HG03064 (cell line): ENCODE measurements around the gene PSPN.

Experiments used
- ATAC-seq: cut with Tn5 transposase; IDR thresholded peaks from one replicate; pipeline ENCODE4 v1.9.1; 2021; ENCODE audit warnings: low read depth; ENCODE audit not compliant: unreplicated experiment

PSPN gene, protein sequence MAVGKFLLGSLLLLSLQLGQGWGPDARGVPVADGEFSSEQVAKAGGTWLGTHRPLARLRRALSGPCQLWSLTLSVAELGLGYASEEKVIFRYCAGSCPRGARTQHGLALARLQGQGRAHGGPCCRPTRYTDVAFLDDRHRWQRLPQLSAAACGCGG

GRCh38 chr19:6375411-6376010, at the start of gene PSPN:
Gene PSPN, minus strand, starts transcription at chr19:6375933. Its CDS starts 84 bp downstream, at chr19:6375849.
- no peak for ATAC-seq

DNA sequence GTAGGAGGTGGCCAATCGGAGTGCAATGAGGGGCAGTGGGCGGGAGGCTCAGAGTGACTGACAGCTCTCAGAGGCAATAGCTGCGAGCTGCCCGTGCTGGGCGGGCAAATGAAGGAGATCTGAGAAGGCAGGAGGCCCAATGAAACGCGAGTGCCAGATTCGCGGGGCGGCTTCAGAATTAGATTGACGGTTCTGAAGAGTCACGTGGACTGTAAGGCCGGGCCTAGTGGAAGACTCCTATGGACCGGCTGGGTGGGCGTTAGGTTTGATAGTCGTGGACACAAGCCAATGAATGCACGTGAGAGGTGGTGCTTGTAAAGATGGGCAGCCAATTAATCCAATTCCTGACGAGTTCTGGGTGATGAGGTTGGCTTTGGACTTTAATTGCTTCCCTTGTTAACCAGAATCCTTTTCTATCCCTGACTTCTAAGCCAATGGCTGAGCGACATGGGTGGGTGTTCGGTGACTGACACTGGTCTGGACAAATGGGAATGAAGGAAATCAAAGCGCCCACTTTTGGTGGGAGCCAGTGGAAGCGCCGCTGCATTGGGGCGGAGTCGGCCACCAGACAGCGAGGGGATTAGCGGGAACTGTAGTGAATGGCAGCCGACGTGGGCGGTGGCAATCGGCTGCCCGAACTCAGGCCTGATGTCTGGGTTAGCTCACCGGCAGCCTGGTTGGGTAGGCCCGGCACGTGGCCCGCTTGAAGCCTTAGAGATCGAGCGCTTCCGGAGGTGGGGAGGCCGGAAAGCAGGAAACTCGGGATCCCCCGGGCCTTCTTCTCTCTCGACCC, 49.4 kb upstream of the PSPN start:
- ATAC-seq = peak; percentile 88

- no peak for ATAC-seq
These were observed 48.6 kb upstream of the PSPN start, which contains the start of gene KHSRP for GRCh38 chr19:6424195-6424938. Gene KHSRP, minus strand, starts transcription at chr19:6424811. Its CDS starts 110 bp downstream, at chr19:6424701.

- ATAC-seq = no peak
These were observed 47.9 kb upstream of the PSPN start for GRCh38 chr19:6423499-6424194.

DNA sequence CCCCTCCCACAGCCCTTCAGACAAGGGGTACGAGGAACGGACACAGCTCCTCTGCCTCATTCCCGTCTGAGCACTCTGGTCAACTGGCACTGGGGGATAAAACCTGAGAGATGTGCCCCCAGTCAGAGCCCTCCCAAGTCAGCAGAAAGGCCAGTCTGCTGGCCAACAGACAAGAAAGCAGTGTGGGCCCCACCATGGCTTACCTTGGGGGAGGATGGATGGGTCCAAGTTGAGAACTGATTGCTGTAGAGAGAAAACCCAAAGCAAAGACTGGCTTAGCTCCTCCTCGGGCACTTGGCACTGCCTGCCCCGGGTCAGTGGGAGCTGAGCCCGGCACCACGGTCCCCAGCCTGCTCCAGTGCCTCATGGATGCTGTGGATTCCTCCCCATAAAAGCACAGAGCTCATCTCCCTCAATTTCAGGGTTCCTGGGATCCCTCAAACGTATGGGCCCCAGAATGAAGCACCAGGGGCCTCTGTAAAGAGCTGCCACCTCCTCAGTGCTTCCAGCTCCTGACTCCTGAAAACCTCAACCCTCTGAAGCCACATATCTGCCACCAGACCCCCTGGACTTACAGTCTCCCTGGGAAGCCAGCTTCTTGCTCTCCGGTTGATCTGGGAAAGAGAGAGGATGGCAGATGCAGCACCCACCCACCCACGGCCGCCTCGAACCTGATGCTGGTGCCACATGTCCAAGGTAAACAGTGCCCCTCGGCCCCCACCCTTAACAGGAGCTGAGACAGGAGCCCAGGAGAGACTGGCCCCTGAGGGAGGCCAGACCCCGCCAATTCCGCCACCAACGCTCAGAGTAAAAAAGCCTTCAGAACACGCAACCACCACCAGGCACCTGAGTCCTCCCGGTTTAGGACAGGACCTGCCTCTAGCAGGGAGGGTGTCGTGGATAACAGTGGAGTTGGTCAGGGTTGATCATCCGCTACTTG, 45.6 kb upstream of the PSPN start:
- ATAC-seq = no peak

DNA sequence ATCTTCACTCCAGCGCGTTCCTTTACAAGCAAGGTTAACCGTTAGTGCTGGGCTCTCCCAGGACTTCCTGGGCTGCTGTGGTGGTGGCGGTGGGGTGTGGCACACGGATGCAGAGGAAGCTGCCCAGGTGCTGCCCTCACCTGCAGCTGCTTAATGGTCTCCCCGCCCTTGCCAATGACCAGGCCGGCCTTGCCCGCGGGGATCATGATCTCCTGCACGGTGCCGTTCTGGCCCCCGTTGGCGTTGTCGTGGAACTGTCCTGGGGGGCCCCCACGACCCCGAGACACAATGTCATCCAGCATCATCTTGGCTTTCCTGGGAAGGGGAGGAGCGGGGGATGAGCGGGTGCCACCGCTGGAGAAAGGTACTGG, 42.8 kb upstream of the PSPN start:
- ATAC-seq = no peak

DNA sequence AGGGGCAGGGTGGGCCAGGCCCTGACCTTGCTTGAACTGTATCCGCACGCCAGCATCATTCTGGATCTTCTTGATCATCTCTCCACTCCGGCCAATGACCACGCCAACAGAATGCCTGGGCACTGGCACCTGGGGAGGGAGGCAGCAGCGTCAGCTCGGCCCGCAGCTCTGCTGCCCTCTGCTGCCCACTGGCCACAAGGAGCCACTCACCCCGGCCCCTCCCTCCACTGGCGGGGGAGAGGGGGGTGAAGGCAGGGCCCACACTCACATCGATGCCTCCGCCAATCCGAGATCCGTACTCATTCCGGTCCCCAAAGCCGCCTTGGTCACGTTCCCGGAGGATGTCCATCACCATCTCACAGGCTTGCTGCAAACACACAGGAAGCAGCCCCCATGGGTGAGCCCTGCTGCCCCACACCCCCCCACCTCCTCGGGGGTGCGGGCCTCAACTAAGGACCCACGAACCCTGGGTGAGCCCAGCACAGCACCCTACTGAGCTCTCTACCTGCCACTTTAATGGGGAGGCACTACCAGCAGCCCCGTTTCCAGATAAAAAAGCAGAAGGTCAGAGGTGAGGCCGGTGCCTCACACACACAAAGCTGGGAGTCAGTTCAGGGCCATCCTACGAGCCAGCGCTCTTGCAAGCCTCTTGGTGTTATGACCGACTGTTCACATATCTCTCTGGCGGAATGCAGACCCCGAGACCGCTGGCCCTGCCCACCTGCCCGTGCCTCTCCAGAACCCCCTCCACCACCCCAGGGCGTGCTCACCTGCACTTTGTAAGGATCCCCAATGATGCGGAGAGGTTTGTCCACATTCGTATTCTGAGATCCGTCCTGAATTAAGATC, 42.2 kb upstream of the PSPN start:
- no peak for ATAC-seq

GRCh38 chr19:6416658-6417405, 41.1 kb upstream of the PSPN start:
- no peak for ATAC-seq

GRCh38 chr19:6415591-6416190, 40.0 kb upstream of the PSPN start:
- no peak for ATAC-seq

- ATAC-seq = no peak
These were observed 39.3 kb upstream of the PSPN start for GRCh38 chr19:6414793-6415590.

GRCh38 chr19:6413721-6414643, 38.2 kb upstream of the PSPN start:
- ATAC-seq = no peak

DNA sequence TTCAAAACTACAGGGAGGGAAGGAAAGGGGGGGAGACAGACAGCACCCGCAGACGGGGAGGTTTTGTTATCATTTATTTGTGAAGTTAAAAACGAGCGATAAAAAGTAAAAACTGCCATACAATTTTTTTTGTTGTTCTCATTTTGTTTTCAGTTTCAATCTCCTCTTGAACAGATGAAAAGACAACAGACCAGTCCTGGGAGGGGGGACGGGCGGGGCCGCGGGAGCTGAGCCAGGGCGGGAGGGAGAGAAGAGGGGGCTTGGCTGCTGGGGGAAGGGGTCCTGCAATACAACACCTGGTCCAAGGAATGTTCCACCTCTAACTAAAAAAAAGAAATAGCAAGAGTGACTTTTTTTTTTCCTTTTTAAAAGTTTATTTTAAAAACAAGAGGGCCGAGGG, 37.6 kb upstream of the PSPN start:
- no peak for ATAC-seq

DNA sequence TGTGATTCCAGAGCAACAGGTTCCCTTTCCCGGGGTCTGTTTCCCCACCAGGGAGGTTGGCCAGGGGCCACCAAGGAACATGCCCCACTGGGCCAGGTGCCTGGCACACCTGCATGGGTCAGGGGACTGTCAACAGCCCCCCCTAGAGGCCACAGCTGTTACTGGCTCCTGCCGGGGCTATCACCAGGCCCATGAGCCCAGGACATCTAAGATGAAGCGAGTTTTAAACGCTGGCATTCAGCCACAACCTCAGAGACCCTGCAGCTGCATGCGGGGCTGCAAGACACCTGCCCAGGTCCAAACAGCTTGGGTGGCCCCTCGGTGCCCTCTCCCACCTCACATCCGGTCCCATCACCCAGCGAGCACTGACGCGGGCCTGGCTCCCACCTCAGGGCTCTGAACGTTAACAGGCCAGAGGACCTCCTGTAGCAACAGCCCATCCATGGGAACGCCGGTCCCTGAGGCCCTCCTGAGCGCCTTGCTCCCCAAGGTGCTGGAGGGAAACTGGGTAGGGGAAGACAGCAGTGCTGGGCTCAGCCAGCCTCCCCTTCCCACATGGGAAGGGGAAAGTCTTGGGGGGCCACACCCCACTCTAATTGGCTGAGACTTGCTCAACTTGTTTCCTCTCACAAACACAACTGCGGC, 36.8 kb upstream of the PSPN start:
- ATAC-seq = no peak

DNA sequence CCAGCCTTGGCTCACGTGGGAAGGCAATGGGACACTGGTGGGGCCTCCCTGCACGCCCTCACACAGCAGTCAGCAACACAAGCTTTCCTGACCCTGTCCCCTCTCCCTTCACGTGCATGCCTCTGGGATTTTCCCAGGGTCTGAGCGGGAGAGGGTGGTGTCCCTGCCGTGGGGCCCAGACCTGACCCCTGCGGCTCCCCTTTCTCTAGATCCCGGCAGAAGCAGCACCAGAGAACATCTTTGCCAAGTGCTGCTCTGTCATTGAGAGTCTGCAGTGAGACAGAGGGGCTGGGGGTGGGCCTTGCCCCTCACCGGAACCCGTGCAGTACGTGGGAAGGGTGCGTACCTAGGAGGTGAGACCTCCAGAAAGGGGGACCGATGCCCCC, 36.3 kb upstream of the PSPN start:
- no peak for ATAC-seq

DNA sequence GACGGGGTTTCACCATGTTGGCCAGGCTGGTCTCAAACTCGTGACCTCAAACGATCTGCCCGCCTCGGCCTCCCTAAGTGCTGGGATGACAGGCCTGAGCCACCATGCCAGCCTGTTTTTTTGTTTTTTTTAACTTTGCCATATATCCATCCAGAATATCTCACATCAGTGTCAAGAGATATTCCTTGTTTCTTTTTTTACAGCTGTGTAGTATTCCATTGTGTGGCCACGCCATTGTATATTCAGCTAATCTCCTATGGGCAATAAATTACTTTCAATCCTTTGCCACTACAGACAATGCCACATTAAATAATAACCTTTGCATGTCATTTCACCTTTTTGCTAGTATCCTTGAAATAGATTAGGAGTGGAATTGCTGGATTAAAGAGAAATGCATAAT, 33.6 kb upstream of the PSPN start:
- ATAC-seq = no peak
